ENCODE measurements around the gene SIM1.
A peak's percentile ranks its signal among the peaks of the same experiment; 100 is the strongest.

SIM1 gene

DNA sequence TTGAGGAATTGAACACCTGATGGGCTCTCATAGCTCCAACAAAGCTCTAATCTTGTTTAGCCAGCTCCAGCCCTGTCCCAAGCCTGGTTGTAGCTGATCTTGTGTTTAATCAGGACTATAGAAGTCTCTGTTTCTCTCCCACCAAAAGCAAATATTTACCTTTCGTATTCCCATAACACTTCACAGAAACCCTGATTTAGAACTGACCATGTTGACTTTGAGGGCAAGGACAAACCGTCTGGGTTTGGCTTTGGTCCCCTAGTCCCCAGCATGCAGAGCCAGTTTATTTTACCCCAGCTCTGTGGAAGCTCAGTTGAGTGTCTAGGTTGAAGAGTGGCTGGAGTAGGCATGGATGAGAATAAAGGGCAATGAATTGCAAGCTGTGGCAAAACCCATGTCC is 18.0 kb upstream of the SIM1 start:
- no peak overlapping the region for H3K4me3 ChIP-seq (replicated peaks; ENCODE audit: insufficient read depth, low read length)

GRCh38 chr6:100479179-100480035 is 14.7 kb upstream of the SIM1 start:
- no peak overlapping the region for H3K27ac ChIP-seq (replicated peaks)
- peak; percentile 7 to 12 for DNase-seq (ENCODE audit: low read depth in 1 of 2, low spot score in 1 of 2)
- H3K27me3 ChIP-seq (ENCODE audit: insufficient read depth, poor library complexity, severe bottlenecking) = no peaks in the 10 kb centered on the region
- no peak overlapping the region for H3K4me3 ChIP-seq (replicated peaks; ENCODE audit: insufficient read depth, low read length)
- TF ChIP-seq, protein P1, sequence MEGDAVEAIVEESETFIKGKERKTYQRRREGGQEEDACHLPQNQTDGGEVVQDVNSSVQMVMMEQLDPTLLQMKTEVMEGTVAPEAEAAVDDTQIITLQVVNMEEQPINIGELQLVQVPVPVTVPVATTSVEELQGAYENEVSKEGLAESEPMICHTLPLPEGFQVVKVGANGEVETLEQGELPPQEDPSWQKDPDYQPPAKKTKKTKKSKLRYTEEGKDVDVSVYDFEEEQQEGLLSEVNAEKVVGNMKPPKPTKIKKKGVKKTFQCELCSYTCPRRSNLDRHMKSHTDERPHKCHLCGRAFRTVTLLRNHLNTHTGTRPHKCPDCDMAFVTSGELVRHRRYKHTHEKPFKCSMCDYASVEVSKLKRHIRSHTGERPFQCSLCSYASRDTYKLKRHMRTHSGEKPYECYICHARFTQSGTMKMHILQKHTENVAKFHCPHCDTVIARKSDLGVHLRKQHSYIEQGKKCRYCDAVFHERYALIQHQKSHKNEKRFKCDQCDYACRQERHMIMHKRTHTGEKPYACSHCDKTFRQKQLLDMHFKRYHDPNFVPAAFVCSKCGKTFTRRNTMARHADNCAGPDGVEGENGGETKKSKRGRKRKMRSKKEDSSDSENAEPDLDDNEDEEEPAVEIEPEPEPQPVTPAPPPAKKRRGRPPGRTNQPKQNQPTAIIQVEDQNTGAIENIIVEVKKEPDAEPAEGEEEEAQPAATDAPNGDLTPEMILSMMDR (IDR thresholded peaks at IDR 0.05; ENCODE audit: insufficient read depth, low read length) = peak; percentile 28
- TF ChIP-seq POLR2AphosphoS5 (IDR thresholded peaks at IDR 0.05; ENCODE audit: low read depth) (no peak), SPI1 (IDR thresholded peaks at IDR 0.05; ENCODE audit: borderline replicate concordance, low read depth) (no peak), REST (IDR thresholded peaks at IDR 0.05; ENCODE audit: insufficient replicate concordance, low read depth) (no peak), GABPA (IDR thresholded peaks at IDR 0.05; ENCODE audit: low read depth) (no peak)

More for the DNA sequence above, 18.0 kb upstream of the SIM1 start:
- no peak for DNase-seq (ENCODE audit: low read depth in 1 of 2, low spot score in 1 of 2)
- Histone ChIP-seq H3K27ac (replicated peaks) (no peak overlapping the region), H3K27me3 (ENCODE audit: insufficient read depth, poor library complexity, severe bottlenecking) (no peaks in the 10 kb centered on the region)
- TF ChIP-seq POLR2AphosphoS5 (IDR thresholded peaks at IDR 0.05; ENCODE audit: low read depth) = no peak
- TF ChIP-seq REST (IDR thresholded peaks at IDR 0.05; ENCODE audit: insufficient replicate concordance, low read depth) = no peak
- no peak for TF ChIP-seq SPI1 (IDR thresholded peaks at IDR 0.05; ENCODE audit: borderline replicate concordance, low read depth)
- TF ChIP-seq, protein P1 (IDR thresholded peaks at IDR 0.05; ENCODE audit: insufficient read depth, low read length) = no peak
- TF ChIP-seq GABPA (IDR thresholded peaks at IDR 0.05; ENCODE audit: low read depth) = no peak

DNA sequence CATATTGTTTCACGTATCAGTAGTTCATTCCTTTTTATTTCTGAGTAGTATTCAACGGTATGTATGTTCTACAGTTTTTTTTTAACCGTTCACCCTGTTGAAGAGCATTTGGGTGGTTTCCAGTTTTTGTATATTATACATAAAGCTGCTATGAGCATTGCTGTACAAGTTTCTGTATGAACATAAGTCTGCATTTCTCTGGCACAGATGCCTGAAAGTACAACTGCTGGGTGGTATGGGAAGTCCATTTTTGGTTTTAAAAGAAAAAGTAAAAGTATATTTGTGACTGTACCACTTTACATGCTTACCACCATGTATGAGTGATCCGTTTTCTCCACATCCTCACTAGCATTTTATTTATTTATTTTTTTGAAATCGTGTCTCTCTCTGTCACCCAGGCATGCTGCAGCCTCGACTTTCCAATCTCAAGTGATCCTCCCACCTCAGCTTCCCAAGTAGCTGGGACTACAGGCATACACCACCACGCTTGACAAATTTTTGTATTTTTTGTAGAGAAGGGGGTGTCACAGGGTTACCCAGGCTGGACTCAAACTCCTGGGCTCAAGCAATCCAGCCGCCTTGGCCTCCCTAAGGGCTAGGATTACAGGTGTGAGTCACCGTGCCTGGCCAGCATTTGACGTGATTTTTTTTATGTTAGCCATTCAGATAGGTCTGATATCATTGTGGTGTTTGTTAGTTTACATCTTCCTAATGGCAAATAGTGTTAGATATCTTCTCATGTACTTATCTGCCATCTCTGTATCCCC is 11.0 kb upstream of the SIM1 start:
- H3K27ac ChIP-seq (replicated peaks) = no peak overlapping the region
- no peak overlapping the region for H3K4me3 ChIP-seq (replicated peaks; ENCODE audit: insufficient read depth, low read length)
- peaks cover 4% of the 10 kb centered on the region for H3K27me3 ChIP-seq (ENCODE audit: insufficient read depth, poor library complexity, severe bottlenecking)
- DNase-seq (ENCODE audit: low read depth in 1 of 2, low spot score in 1 of 2) = no peak
- TF ChIP-seq, protein P1 (IDR thresholded peaks at IDR 0.05; ENCODE audit: insufficient read depth, low read length) = no peak
- TF ChIP-seq REST (IDR thresholded peaks at IDR 0.05; ENCODE audit: insufficient replicate concordance, low read depth) = no peak
- TF ChIP-seq SPI1 (IDR thresholded peaks at IDR 0.05; ENCODE audit: borderline replicate concordance, low read depth) = no peak
- no peak for TF ChIP-seq GABPA (IDR thresholded peaks at IDR 0.05; ENCODE audit: low read depth)
- TF ChIP-seq POLR2AphosphoS5 (IDR thresholded peaks at IDR 0.05; ENCODE audit: low read depth) = no peak

Data from HL-60 (cell line).